H1 (cell line): Measurements from ENCODE around the gene MYH7B. TPM values are rescaled to one million over a fixed set of nuclear protein-coding genes. Genes with fewer than 3 reads are reported as not detected.

Experiments
- CTCF ChIA-PET: fragments of 300-600 bp; sonication (Branson Sonifier 250); formaldehyde crosslinking; loops from one replicate; lab custom pipeline; 2021; ENCODE audit not compliant: partially characterized antibody; lab: Charles Lee
- POLR2A ChIA-PET: fragments of 300-600 bp; sonication (Branson Sonifier 250); formaldehyde crosslinking; loops from one replicate; lab custom pipeline; 2021; ENCODE audit warnings: inconsistent platforms; ENCODE audit not compliant: partially characterized antibody; lab: Charles Lee
- DNase-seq, 2 experiments: peaks; one replicate each; pipeline versions ENCODE4 v3.0.0 to v3.0.0-alpha.2; 2010 to 2022; ENCODE audit warnings: low spot score in 2 of 2, low read depth in 1 of 2, mixed read lengths in 1 of 2
- FAIRE-seq: peaks from 2 replicates; lab custom pipeline; 2011; peaks lifted over from hg19 to GRCh38; lab: Jason Lieb, UNC
- H2AFZ ChIP-seq: 2 replicates; pipeline ENCODE4 v1.8.1; 2012; ENCODE audit warnings: low read length, inconsistent platforms
- H2AK5ac ChIP-seq: 2 replicates; pipeline ENCODE4 v1.6.1; 2013; ENCODE audit warnings: low read depth, low read length
- H2BK120ac ChIP-seq: replicated peaks from 2 replicates; pipeline ENCODE3; 2013; ENCODE audit warnings: low read depth, low read length, inconsistent platforms
- H2BK12ac ChIP-seq: 2 replicates; pipeline ENCODE4 v1.6.1; 2013; ENCODE audit warnings: low read depth, low read length
- H2BK15ac ChIP-seq: 2 replicates; pipeline ENCODE4 v1.6.1; 2013; ENCODE audit warnings: low read length
- H2BK20ac ChIP-seq: 2 replicates; pipeline ENCODE4 v1.6.1; 2013; ENCODE audit warnings: low read length
- H2BK5ac ChIP-seq: 2 replicates; pipeline ENCODE4 v1.6.1; 2013; ENCODE audit warnings: low read depth, low read length
- H3K14ac ChIP-seq: 2 replicates; pipeline ENCODE4 v1.6.1; 2013; ENCODE audit warnings: inconsistent platforms; ENCODE audit not compliant: insufficient read length
- H3K18ac ChIP-seq: 2 replicates; pipeline ENCODE4 v1.6.1; 2013; ENCODE audit warnings: low read length; ENCODE audit errors: extremely low read depth
- H3K23ac ChIP-seq: 2 replicates; pipeline ENCODE4 v1.6.1; 2013; ENCODE audit warnings: inconsistent platforms; ENCODE audit not compliant: insufficient read length
- H3K23me2 ChIP-seq: 2 replicates; pipeline ENCODE4 v1.6.1; 2013; ENCODE audit warnings: low read depth, low read length
- H3K27ac ChIP-seq: 2 replicates; pipeline ENCODE4 v1.6.1; 2011; ENCODE audit warnings: low read depth, low read length, inconsistent platforms
- H3K27me3 ChIP-seq, 4 experiments: replicated peaks in 1 of 4; 1 replicate in 1 of 4; 2 replicates in 3 of 4; pipeline versions ENCODE4 v1.6.1 to v1.8.1; 2011 to 2013; ENCODE audit warnings: low read length in 3 of 4, mild to moderate bottlenecking in 3 of 4, inconsistent platforms in 2 of 4, mixed read lengths in 2 of 4, moderate library complexity in 1 of 4; ENCODE audit not compliant: control insufficient read depth in 3 of 4, insufficient read depth in 3 of 4; ENCODE audit errors: extremely low read depth in 1 of 4
- H3K36me3 ChIP-seq, 4 experiments: 2 replicates each; pipeline versions ENCODE4 v1.6.1 to v1.8.1; 2011 to 2013; ENCODE audit warnings: mild to moderate bottlenecking in 4 of 4, low read length in 3 of 4, moderate library complexity in 2 of 4, control low read depth in 1 of 4, inconsistent platforms in 1 of 4; ENCODE audit not compliant: insufficient read depth in 4 of 4, control insufficient read depth in 2 of 4
- H3K4ac ChIP-seq: replicated peaks from 2 replicates; pipeline ENCODE3; 2013; ENCODE audit warnings: low read length, low read depth, mixed read lengths, inconsistent platforms; ENCODE audit not compliant: insufficient read length
- H3K4me1 ChIP-seq, 4 experiments: replicated peaks in 1 of 4; 1 replicate in 1 of 4; 2 replicates in 3 of 4; pipeline versions ENCODE4 v1.6.1 to v1.8.1; 2011 to 2013; ENCODE audit warnings: low read length in 3 of 4, inconsistent platforms in 2 of 4, mixed read lengths in 1 of 4; ENCODE audit not compliant: insufficient read depth in 4 of 4, control insufficient read depth in 3 of 4
- H3K4me2 ChIP-seq, 2 experiments: 2 replicates each; pipeline versions ENCODE4 v1.6.1 to v1.8.1; 2011 to 2013; ENCODE audit warnings: low read depth in 2 of 2, low read length in 2 of 2, control low read depth in 1 of 2, inconsistent platforms in 1 of 2, mild to moderate bottlenecking in 1 of 2; ENCODE audit not compliant: insufficient read depth in 1 of 2
- H3K4me3 ChIP-seq, 4 experiments: fragments of 200-600, 300-600 bp in 1 of 4; sonication (generic), shearing (Covaris generic), sonication (Bioruptor Twin) in 1 of 4; 2 replicates each; pipeline versions ENCODE4 v1.5.1 to v1.8.1; 2011 to 2016; ENCODE audit warnings: low read length in 4 of 4, low read depth in 3 of 4, control low read depth in 2 of 4, inconsistent platforms in 2 of 4, mild to moderate bottlenecking in 2 of 4, mixed read lengths in 1 of 4, moderate library complexity in 1 of 4; ENCODE audit not compliant: insufficient read depth in 2 of 4; ENCODE audit errors: extremely low read depth in 1 of 4
- H3K56ac ChIP-seq: replicated peaks from 2 replicates; pipeline ENCODE3; 2013; ENCODE audit warnings: low read depth, mild to moderate bottlenecking, mixed read lengths, low read length, inconsistent platforms; ENCODE audit not compliant: insufficient read length
- H3K79me1 ChIP-seq: 2 replicates; pipeline ENCODE4 v1.6.1; 2013; ENCODE audit warnings: low read depth, low read length, control low read depth
- H3K79me2 ChIP-seq, 2 experiments: 2 replicates each; pipeline versions ENCODE4 v1.6.1 to v1.8.1; 2012 to 2013; ENCODE audit warnings: low read length in 2 of 2, mild to moderate bottlenecking in 2 of 2, inconsistent platforms in 1 of 2; ENCODE audit not compliant: insufficient read depth in 2 of 2, control insufficient read depth in 1 of 2
- H3K9ac ChIP-seq, 4 experiments: replicated peaks in 1 of 4; 1 replicate in 1 of 4; 2 replicates in 3 of 4; pipeline versions ENCODE4 v1.6.1 to v1.8.1; 2011 to 2013; ENCODE audit warnings: low read depth in 3 of 4, low read length in 3 of 4, control low read depth in 2 of 4, mild to moderate bottlenecking in 2 of 4, moderate library complexity in 2 of 4, inconsistent platforms in 1 of 4; ENCODE audit errors: extremely low read depth in 1 of 4
- H3K9me3 ChIP-seq, 2 experiments: 2 replicates each; pipeline versions ENCODE4 v1.6.1 to v1.8.1; 2012 to 2013; ENCODE audit warnings: mild to moderate bottlenecking in 2 of 2, moderate library complexity in 2 of 2, control low read depth in 1 of 2, inconsistent platforms in 1 of 2, low read depth in 1 of 2, low read length in 1 of 2, mixed read lengths in 1 of 2; ENCODE audit not compliant: insufficient read depth in 2 of 2
- H4K20me1 ChIP-seq, 2 experiments: replicated peaks in 1 of 2; 2 replicates each; pipeline versions ENCODE3 to v1.8.1; 2011 to 2013; ENCODE audit warnings: inconsistent platforms in 2 of 2, low read length in 2 of 2, mild to moderate bottlenecking in 1 of 2; ENCODE audit not compliant: insufficient read depth in 2 of 2, control insufficient read depth in 1 of 2
- H4K5ac ChIP-seq: 2 replicates; pipeline ENCODE4 v1.6.1; 2013; ENCODE audit warnings: low read length, low read depth, mixed read lengths, inconsistent platforms; ENCODE audit not compliant: insufficient read length
- H4K8ac ChIP-seq: 2 replicates; pipeline ENCODE4 v1.8.0; 2013; ENCODE audit warnings: mild to moderate bottlenecking, moderate library complexity, low read length, inconsistent platforms; ENCODE audit not compliant: insufficient read depth; ENCODE audit errors: extremely low read depth
- H4K91ac ChIP-seq: replicated peaks from 2 replicates; pipeline ENCODE3; 2013; ENCODE audit warnings: low read length, mixed read lengths, inconsistent platforms; ENCODE audit not compliant: insufficient read length
- CBX8 ChIP-seq: fragments of 300-800, 300-1000 bp; sonication (generic); IDR thresholded peaks from 2 replicates; pipeline ENCODE4 v1.7.1; 2016; ENCODE audit warnings: low read depth, low read length, borderline replicate concordance
- SAP30 ChIP-seq: fragments of 300-600 bp; sonication (generic); IDR thresholded peaks from 2 replicates; pipeline ENCODE4 v1.7.1; 2012; ENCODE audit warnings: low read length, moderate library complexity, mild to moderate bottlenecking, inconsistent platforms; ENCODE audit not compliant: insufficient read depth, insufficient replicate concordance
- ZNF274 ChIP-seq: IDR thresholded peaks from 2 replicates; pipeline ENCODE4 v1.7.0; 2012; ENCODE audit warnings: low read length, borderline replicate concordance; ENCODE audit errors: extremely low read depth
- WGBS, 2 experiments: shearing (Covaris generic) in 1 of 2; methylation state at CpG; one replicate each; pipeline versions ENCODE4 v1.1.6 to v1.1.7; 2013 to 2015; ENCODE audit warnings: low lambda C conversion rate in 2 of 2, mixed read lengths in 2 of 2, inconsistent platforms in 1 of 2, low coverage in 1 of 2, missing lambda C conversion rate in 1 of 2; ENCODE audit not compliant: insufficient replicate concordance in 2 of 2, insufficient coverage in 1 of 2, insufficient read length in 1 of 2; ENCODE audit errors: extremely low coverage in 1 of 2, missing lambda C conversion rate in 1 of 2; 5-methylcytosine and 5-hydroxymethylcytosine counted together
- polyA plus RNA-seq, 7 experiments: library from polyadenylated mRNA; depleted of rRNA in 3 of 7; stranded (reverse) in 5 of 7; unstranded in 2 of 7; fragments of >200 nt in 5 of 7; fragments of 200-250 nt in 2 of 7; gene quantifications; 1 replicate in 5 of 7; 2 replicates in 1 of 7; 4 replicates in 1 of 7; pipeline versions ENCODE4 v1.2.1 to v1.2.3, GENCODE V29; 2011 to 2013; ENCODE audit warnings: missing spikeins in 2 of 7, mixed read lengths in 2 of 7
- total RNA-seq: library from RNA; stranded (reverse); fragmentation: NEBNext Ultra II Directional; extraction: Animal tissue kit (Norgen Biotek cat#: 25700); gene quantifications from 2 replicates; pipeline ENCODE4 v1.2.1, GENCODE V29; 2021

Gene MYH7B
- total and polyA plus RNA-seq, 2 of the 8 experiments (the other 6 are each of a cell fraction or from before 2014, with no cell fraction given) = 0.15 to 0.30 TPM

DNA sequence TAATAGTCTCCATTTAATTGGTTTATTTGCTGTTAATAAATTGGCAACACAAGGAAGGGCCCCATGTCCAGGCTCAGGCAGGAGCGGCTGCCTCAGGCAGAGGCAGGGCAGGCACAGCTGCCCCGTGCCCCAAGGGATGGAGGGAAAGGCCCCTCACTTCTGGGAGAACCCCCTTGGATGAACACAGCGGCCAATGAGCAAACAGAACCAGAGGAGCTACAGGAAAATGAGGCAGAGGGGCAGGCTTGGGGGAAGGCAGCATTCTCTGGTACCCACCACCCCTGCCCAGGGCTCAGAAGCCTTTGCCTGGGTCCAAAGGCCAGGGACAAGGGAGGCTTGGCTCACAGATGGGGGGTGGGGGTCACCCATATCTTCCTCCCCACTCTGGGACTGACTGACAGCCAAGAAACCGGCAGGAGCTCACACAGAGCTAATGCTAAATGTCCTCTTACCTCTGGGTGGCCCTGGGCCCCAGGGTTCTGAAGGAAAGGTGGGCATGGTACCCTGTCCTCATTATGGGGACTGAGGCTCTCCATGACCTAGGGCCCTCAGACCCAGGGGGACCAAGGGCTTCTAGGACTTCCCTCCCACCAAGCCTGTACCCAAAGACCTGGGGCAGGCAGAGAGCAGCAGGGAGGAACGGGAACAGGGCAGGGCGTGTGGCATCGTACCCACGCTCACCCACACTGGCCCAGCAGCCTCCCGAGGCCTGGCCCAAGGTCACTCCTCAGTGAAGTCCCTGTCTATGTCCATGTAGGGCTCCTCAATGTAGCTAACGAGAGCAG lies 47.0 kb downstream of the MYH7B start:
- Histone ChIP-seq H3K23me2 (no peaks in the 10 kb centered on the region; the same call in 1 of the 2 replicates), H3K9ac (no peak overlapping the region), H4K8ac (no peak overlapping the region; the same call in 1 of the 2 replicates), H3K18ac (no peak overlapping the region), H3K4me2 (no peak overlapping the region), H3K9me3 (no peaks in the 10 kb centered on the region), H3K4me3 (no peak overlapping the region), H2AK5ac (no peak overlapping the region), H3K79me2 (no peaks in the 10 kb centered on the region), H3K14ac (no peak overlapping the region), H2AFZ (no peak overlapping the region), H2BK20ac (no peak overlapping the region), H3K27me3 (no peaks in the 10 kb centered on the region), H2BK15ac (no peak overlapping the region), H4K5ac (no peak overlapping the region), H4K91ac (no peak overlapping the region), H3K56ac (no peak overlapping the region), H3K79me1 (no peaks in the 10 kb centered on the region), H4K20me1 (peaks cover 5 to 6% of the 10 kb centered on the region in 2 experiments), H2BK12ac (no peak overlapping the region), H3K36me3 (peaks cover 13 to 62% (median 43%) of the 10 kb centered on the region in 4 experiments), H3K23ac (no peak overlapping the region), H2BK120ac (no peak overlapping the region), H3K4ac (no peak overlapping the region), H2BK5ac (no peak overlapping the region), H3K4me1 (peaks cover 0 to 2% (median 0%) of the 10 kb centered on the region in 4 experiments; a peak in 2 of 7 replicates), H3K27ac (no peak overlapping the region)
- ChIA-PET POLR2A (interaction anchor here (1.0 kb wide), 1 partner anchor 15 kb away, joined by 3 read pairs; no protein-coding TSS in a partner anchor), CTCF (interaction anchor here (0.6 to 4.1 kb wide), 15 partner anchors 9 to 586 kb away, joined by 3 to 54 read pairs (median 6); partner anchors contain the start of genes ACSS2 and GGT7)
- WGBS, 2 experiments = 95% methylated on average over 10 of the region's 10 CpGs; no CpG with 5 or more reads in 1 of the 2 experiments
- FAIRE-seq (no peak), DNase-seq (no peak)
- TF ChIP-seq ZNF274 (no peak), CBX8 (no peak), SAP30 (no peak)
